ENCODE measurements around the gene RYR2.

GRCh38 chr1:237183963-237184540 lies 142.1 kb downstream of the RYR2 start:
- TF ChIP-seq CTCF (IDR thresholded peaks at IDR 0.05) (no peak), EP300 (IDR thresholded peaks at IDR 0.05) (no peak), POLR2A (IDR thresholded peaks at IDR 0.05) (no peak), POLR2AphosphoS5 (IDR thresholded peaks at IDR 0.05) (no peak)

Measured in suprapubic skin (tissue), 4 donors.